HCT116 (cell line): Measurements from ENCODE around the gene EML4. TPM values are rescaled to one million over a fixed set of nuclear protein-coding genes. Genes with fewer than 3 reads are reported as not detected.

Experiments
- ATAC-seq: fragments of 200-7000 bp; cut with Tn5 transposase; 2 replicates; pipeline ENCODE4 v1.9.1; 2020; ENCODE audit warnings: mild to moderate bottlenecking, moderate library complexity
- BruUV-seq: library from RNA; stranded (reverse); fragments of 400-500 nt; replicated peaks from 2 replicates; lab custom pipeline; 2021; lab: Mats Ljungman, UMichigan
- CTCF ChIA-PET: fragments of 300-600 bp; sonication (Branson Sonifier 250); formaldehyde crosslinking; loops from one replicate; lab custom pipeline; 2021; ENCODE audit warnings: antibody characterized with exemption; lab: Charles Lee
- POLR2A ChIA-PET: fragments of 300-600, 350-600 bp; sonication (Branson Sonifier 250); formaldehyde crosslinking; loops from one replicate; lab custom pipeline; 2021; ENCODE audit warnings: antibody characterized with exemption; lab: Charles Lee
- RAD21 ChIA-PET, 2 experiments: fragments of 300-600 bp; sonication (Branson Sonifier 250); formaldehyde crosslinking; loops; one replicate each; lab custom pipeline; 2023; ENCODE audit warnings: low total read pairs in 2 of 2; ENCODE audit not compliant: uncharacterized antibody in 2 of 2, unreplicated experiment in 2 of 2, low non-redundant PET in 1 of 2; lab: Charles Lee
- DNase-seq: peaks from one replicate; pipeline ENCODE4 v3.0.0-alpha.2; 2010; ENCODE audit warnings: low read depth, low spot score
- H2AFZ ChIP-seq: fragments of 200-600 bp; shearing (Covaris generic), sonication (generic); 2 replicates; pipeline ENCODE4 v1.6.1; 2017; ENCODE audit warnings: low read depth, mixed run types, mixed read lengths, antibody characterized with exemption, low read length; ENCODE audit not compliant: poor library complexity, severe bottlenecking
- H3K27ac ChIP-seq: 2 replicates; pipeline ENCODE4 v1.5.1; 2012; ENCODE audit warnings: low read depth, low read length
- H3K27me3 ChIP-seq: fragments of 200-600 bp; sonication (generic); 2 replicates; pipeline ENCODE4 v1.6.1; 2016; ENCODE audit warnings: mixed run types, low read length, mixed read lengths; ENCODE audit not compliant: insufficient read depth
- H3K36me3 ChIP-seq, 2 experiments: fragments of 200-500 bp in 1 of 2; fragments of 200-600 bp in 1 of 2; sonication (Bioruptor generic) in 1 of 2; sonication (generic) in 1 of 2; 2 replicates each; pipeline versions ENCODE4 v1.5.1 to v1.6.1; 2014 to 2016; ENCODE audit warnings: low read length in 2 of 2, inconsistent platforms in 1 of 2, mixed read lengths in 1 of 2, mixed run types in 1 of 2; ENCODE audit not compliant: insufficient read depth in 2 of 2, control insufficient read depth in 1 of 2
- H3K4me1 ChIP-seq, 2 experiments: fragments of 200-600 bp in 1 of 2; sonication (generic) in 1 of 2; 2 replicates each; pipeline versions ENCODE4 v1.5.1 to v1.6.1; 2012 to 2017; ENCODE audit warnings: low read length in 2 of 2, inconsistent platforms in 1 of 2, mild to moderate bottlenecking in 1 of 2, mixed read lengths in 1 of 2, mixed run types in 1 of 2, moderate library complexity in 1 of 2; ENCODE audit not compliant: insufficient read depth in 2 of 2, control insufficient read depth in 1 of 2
- H3K4me2 ChIP-seq: fragments of 200-600 bp; sonication (generic); 2 replicates; pipeline ENCODE4 v1.6.1; 2017; ENCODE audit warnings: mixed run types, low read length, mixed read lengths
- H3K4me3 ChIP-seq, 2 experiments: fragments of 200-600 bp in 1 of 2; sonication (generic) in 1 of 2; replicated peaks in 1 of 2; 2 replicates each; pipeline ENCODE4 v1.5.1; 2011 to 2016; ENCODE audit warnings: low read length in 2 of 2, control low read depth in 1 of 2, low read depth in 1 of 2, mild to moderate bottlenecking in 1 of 2, mixed read lengths in 1 of 2, mixed run types in 1 of 2
- H3K79me2 ChIP-seq: fragments of 200-600 bp; sonication (generic); 2 replicates; pipeline ENCODE4 v1.6.1; 2017; ENCODE audit warnings: mild to moderate bottlenecking, mixed run types, low read length, moderate library complexity, mixed read lengths; ENCODE audit not compliant: insufficient read depth
- H3K9ac ChIP-seq: fragments of 200-600 bp; sonication (generic); 2 replicates; pipeline ENCODE4 v1.6.1; 2016; ENCODE audit warnings: low read length, mixed read lengths
- H3K9me2 ChIP-seq: fragments of 200-600 bp; sonication (generic), shearing (Covaris generic); 2 replicates; pipeline ENCODE4 v1.6.1; 2017; ENCODE audit warnings: mixed run types, mild to moderate bottlenecking, moderate library complexity; ENCODE audit not compliant: insufficient read depth
- H3K9me3 ChIP-seq, 2 experiments: fragments of 200-500 bp in 1 of 2; fragments of 200-600 bp in 1 of 2; sonication (Bioruptor generic) in 1 of 2; sonication (generic) in 1 of 2; 2 replicates each; pipeline ENCODE4 v1.6.1; 2014 to 2017; ENCODE audit warnings: low read length in 2 of 2, mixed read lengths in 2 of 2, inconsistent platforms in 1 of 2, low read depth in 1 of 2, mild to moderate bottlenecking in 1 of 2, mixed run types in 1 of 2, moderate library complexity in 1 of 2; ENCODE audit not compliant: control insufficient read depth in 1 of 2, insufficient read depth in 1 of 2
- H4K20me1 ChIP-seq: fragments of 200-600 bp; sonication (generic), shearing (Covaris generic); 2 replicates; pipeline ENCODE4 v1.6.1; 2017; ENCODE audit warnings: mixed run types, mild to moderate bottlenecking, moderate library complexity; ENCODE audit not compliant: insufficient read depth
- CBX3 ChIP-seq: IDR thresholded peaks from 2 replicates; pipeline ENCODE4 v1.6.1; 2012; ENCODE audit warnings: low read depth
- CEBPB ChIP-seq: IDR thresholded peaks from 2 replicates; pipeline ENCODE4 v1.6.1; 2012; ENCODE audit warnings: low read depth
- CTCF ChIP-seq, 3 experiments: fragments of 200-600 bp in 1 of 3; sonication (generic) in 1 of 3; IDR thresholded peaks in 2 of 3; conservative IDR thresholded peaks in 1 of 3; 2 replicates each; pipeline ENCODE4 v1.5.1; 2012 to 2017; ENCODE audit warnings: low read depth in 2 of 3, low read length in 2 of 3, antibody characterized with exemption in 1 of 3, borderline replicate concordance in 1 of 3, control low read depth in 1 of 3, mild to moderate bottlenecking in 1 of 3, mixed read lengths in 1 of 3, mixed run types in 1 of 3, moderate library complexity in 1 of 3; ENCODE audit not compliant: insufficient read depth in 1 of 3
- ELF1 ChIP-seq: IDR thresholded peaks from 2 replicates; pipeline ENCODE4 v1.6.1; 2012; ENCODE audit warnings: low read depth, borderline replicate concordance
- FOSL1 ChIP-seq: IDR thresholded peaks from 2 replicates; pipeline ENCODE4 v1.6.1; 2012; ENCODE audit warnings: low read depth
- JUND ChIP-seq: IDR thresholded peaks from 2 replicates; pipeline ENCODE4 v1.6.1; 2012
- MAX ChIP-seq: IDR thresholded peaks from 2 replicates; pipeline ENCODE4 v1.6.1; 2012
- POLR2AphosphoS5 ChIP-seq: IDR thresholded peaks from 2 replicates; pipeline ENCODE4 v1.6.1; 2011; ENCODE audit warnings: mild to moderate bottlenecking, low read depth, low read length, moderate library complexity
- REST ChIP-seq: IDR thresholded peaks from 2 replicates; pipeline ENCODE4 v1.6.1; 2012; ENCODE audit warnings: low read depth
- SIN3A ChIP-seq: IDR thresholded peaks from 2 replicates; pipeline ENCODE4 v1.6.1; 2012; ENCODE audit warnings: low read depth
- SP1 ChIP-seq: IDR thresholded peaks from 2 replicates; pipeline ENCODE4 v1.6.1; 2012; ENCODE audit warnings: low read depth
- SRF ChIP-seq: IDR thresholded peaks from 2 replicates; pipeline ENCODE4 v1.6.1; 2012; ENCODE audit warnings: low read depth
- TCF7L2 ChIP-seq: IDR thresholded peaks from 2 replicates; pipeline ENCODE4 v1.7.0; 2011; ENCODE audit warnings: borderline replicate concordance, inconsistent platforms; ENCODE audit not compliant: insufficient read depth, insufficient read length; ENCODE audit errors: extremely low read depth
- YY1 ChIP-seq: IDR thresholded peaks from 2 replicates; pipeline ENCODE4 v1.6.1; 2011; ENCODE audit warnings: low read length, low read depth, moderate library complexity, mild to moderate bottlenecking; ENCODE audit not compliant: insufficient replicate concordance; ENCODE audit errors: extremely low read depth
- ZBTB33 ChIP-seq: IDR thresholded peaks from 2 replicates; pipeline ENCODE4 v1.6.1; 2011; ENCODE audit warnings: mild to moderate bottlenecking, low read length, moderate library complexity; ENCODE audit not compliant: insufficient replicate concordance; ENCODE audit errors: extremely low read depth
- ZFX ChIP-seq: fragments of 450-650 bp; IDR thresholded peaks from 2 replicates; pipeline ENCODE4 v1.6.1; 2017
- intact Hi-C: fragments of 100-400 bp; cut with micrococcal nuclease; formaldehyde crosslinking; loops from 2 replicates; pipeline ENCODE4 v1.10.0; 2022
- total RNA-seq: library from RNA; stranded (reverse); gene quantifications from one replicate; pipeline ENCODE4 v1.2.1, GENCODE V29; 2021; ENCODE audit not compliant: unreplicated experiment

The EML4 gene
- total RNA-seq, 1 experiment from 2014 or later = 53.5 TPM

- POLR2A ChIA-PET = no interaction called here
- H4K20me1 ChIP-seq = no peaks in the 10 kb centered on the region
- intact Hi-C loops = no loop called here
- no peak overlapping the region for H3K4me3 ChIP-seq
- CTCF ChIA-PET = no interaction called here
- H3K79me2 ChIP-seq = peaks cover 49% of the 10 kb centered on the region
- DNase-seq (no peak), ATAC-seq (no peak)
- no peak overlapping the region for H3K4me2 ChIP-seq
- no peaks in the 10 kb centered on the region for H3K9me3 ChIP-seq
- no peak overlapping the region for H2AFZ ChIP-seq
- H3K9me2 ChIP-seq = no peaks in the 10 kb centered on the region
- BruUV-seq = no TSS peak
- RAD21 ChIA-PET = interaction anchor here in 1 of 2 experiments (0.7 kb wide), 1 partner anchor 14 kb away, joined by 5 read pairs; no protein-coding TSS in a partner anchor
- H3K9ac ChIP-seq = no peak overlapping the region
- no peak overlapping the region for H3K27ac ChIP-seq
- TF ChIP-seq ELF1 (no peak), SP1 (0 out of 2 replicates have a peak, but pooled peaks have one; percentile 21), FOSL1 (peak; percentile 23; the same call in 1 of the 2 replicates), POLR2AphosphoS5 (no peak), YY1 (no peak), ZBTB33 (no peak), JUND (0 out of 2 replicates have a peak, but pooled peaks have one; percentile 27), CEBPB (peak; percentile 87), CTCF (IDR thresholded peaks at IDR 0.05 in 2 of 3, conservative IDR thresholded peaks at IDR 0.05 in 1 of 3; ENCODE audit: borderline replicate concordance in 1 of 3, insufficient read depth in 1 of 3, low read depth in 2 of 3, low read length in 2 of 3) (no peak), SIN3A (no peak), ZFX (no peak), REST (no peak), CBX3 (no peak), MAX (no peak), SRF (no peak), TCF7L2 (no peak)
- no peaks in the 10 kb centered on the region for H3K36me3 ChIP-seq
- no peaks in the 10 kb centered on the region for H3K27me3 ChIP-seq
- no peaks in the 10 kb centered on the region for H3K4me1 ChIP-seq
Measured at GRCh38 chr2:42216694-42217093, 47.5 kb downstream of the EML4 start.
